HEK293 (cell line): ENCODE data around the gene XK.

Experiments used
- CTCF ChIA-PET: fragments of 350-600 bp; formaldehyde crosslinking; extraction: SDS; loops from one replicate; lab custom pipeline; 2021; ENCODE audit warnings: antibody characterized with exemption; lab: Yijun Ruan, JAX
- POLR2A ChIA-PET: fragments of 300-600 bp; formaldehyde crosslinking; extraction: SDS; loops from one replicate; lab custom pipeline; 2020; ENCODE audit warnings: antibody characterized with exemption, inconsistent platforms; lab: Yijun Ruan, JAX
- H3K27ac ChIP-seq: fragments of 200-500 bp; sonication (Bioruptor generic); 2 replicates; pipeline ENCODE4 v1.5.1; 2014; ENCODE audit warnings: low read depth, low read length, control low read depth, inconsistent platforms; ENCODE audit errors: extremely low read depth
- H3K36me3 ChIP-seq, 2 experiments: fragments of 200-500 bp in 1 of 2; sonication (Bioruptor generic) in 1 of 2; 1 replicate in 1 of 2; 2 replicates in 1 of 2; pipeline ENCODE4 v1.5.1; 2014 to 2017; ENCODE audit warnings: inconsistent platforms in 2 of 2, low read length in 2 of 2; ENCODE audit not compliant: control insufficient read depth in 2 of 2, insufficient read depth in 1 of 2
- H3K4me1 ChIP-seq: fragments of 200-500 bp; sonication (Bioruptor generic); 2 replicates; pipeline ENCODE4 v1.5.1; 2014; ENCODE audit warnings: mild to moderate bottlenecking, low read length, inconsistent platforms; ENCODE audit not compliant: control insufficient read depth, insufficient read depth
- H3K4me3 ChIP-seq: 2 replicates; pipeline ENCODE4 v1.5.1; 2011; ENCODE audit warnings: low read depth, mild to moderate bottlenecking, control low read depth, low read length, moderate library complexity
- H3K9me3 ChIP-seq: fragments of 200-500 bp; sonication (Bioruptor generic); 2 replicates; pipeline ENCODE4 v1.5.1; 2014; ENCODE audit warnings: low read depth, low read length, inconsistent platforms; ENCODE audit not compliant: control insufficient read depth, insufficient read depth
- CTCF ChIP-seq: fragments of 450-650 bp; formaldehyde crosslinking; IDR thresholded peaks from 2 replicates; pipeline ENCODE4 v1.5.1; 2016; ENCODE audit warnings: missing biosample characterization, missing genetic modification characterization
- PBX3 ChIP-seq: sonication (generic); formaldehyde crosslinking; IDR thresholded peaks from 2 replicates; pipeline ENCODE4 v1.8.1; 2022; ENCODE audit warnings: mild to moderate bottlenecking, moderate library complexity, missing genetic modification reagents
- TSHZ1 ChIP-seq: fragments of 450-650 bp; formaldehyde crosslinking; IDR thresholded peaks from 2 replicates; pipeline ENCODE4 v1.5.1; 2016; ENCODE audit warnings: missing biosample characterization, missing genetic modification characterization, borderline replicate concordance
- ZBTB10 ChIP-seq: fragments of 450-650 bp; formaldehyde crosslinking; IDR thresholded peaks from 2 replicates; pipeline ENCODE4 v1.5.1; 2016; ENCODE audit warnings: missing biosample characterization, missing genetic modification characterization
- ZBTB8A ChIP-seq: fragments of 450-650 bp; formaldehyde crosslinking; IDR thresholded peaks from 2 replicates; pipeline ENCODE4 v1.5.1; 2016; ENCODE audit warnings: missing biosample characterization, missing genetic modification characterization
- ZIC2 ChIP-seq: fragments of 450-650 bp; formaldehyde crosslinking; IDR thresholded peaks from 2 replicates; pipeline ENCODE4 v1.5.1; 2016; ENCODE audit warnings: missing biosample characterization, missing genetic modification characterization
- ZNF112 ChIP-seq: fragments of 450-650 bp; formaldehyde crosslinking; IDR thresholded peaks from 2 replicates; pipeline ENCODE4 v1.5.0; 2017; ENCODE audit warnings: missing biosample characterization, missing genetic modification characterization
- ZNF2 ChIP-seq: fragments of 450-650 bp; formaldehyde crosslinking; IDR thresholded peaks from 2 replicates; pipeline ENCODE4 v1.5.1; 2016; ENCODE audit warnings: missing biosample characterization, missing genetic modification characterization
- ZNF214 ChIP-seq: fragments of 450-650 bp; formaldehyde crosslinking; IDR thresholded peaks from 2 replicates; pipeline ENCODE4 v1.5.1; 2017; ENCODE audit warnings: missing biosample characterization, mild to moderate bottlenecking, missing genetic modification characterization, borderline replicate concordance
- ZNF280D ChIP-seq: fragments of 450-650 bp; formaldehyde crosslinking; IDR thresholded peaks from 2 replicates; pipeline ENCODE4 v1.5.1; 2016; ENCODE audit warnings: missing biosample characterization, missing genetic modification characterization
- ZNF350 ChIP-seq: fragments of 450-650 bp; formaldehyde crosslinking; IDR thresholded peaks from 2 replicates; pipeline ENCODE4 v1.5.0; 2017; ENCODE audit warnings: missing biosample characterization, mild to moderate bottlenecking, missing genetic modification characterization
- ZNF391 ChIP-seq: fragments of 450-650 bp; formaldehyde crosslinking; IDR thresholded peaks from 2 replicates; pipeline ENCODE4 v1.5.1; 2016; ENCODE audit warnings: low read depth, missing biosample characterization, missing genetic modification characterization, borderline replicate concordance
- ZNF513 ChIP-seq: fragments of 450-650 bp; IDR thresholded peaks from 2 replicates; pipeline ENCODE4 v1.5.1; 2018; ENCODE audit warnings: missing biosample characterization, missing genetic modification characterization
- ZNF548 ChIP-seq: fragments of 450-650 bp; formaldehyde crosslinking; IDR thresholded peaks from 2 replicates; pipeline ENCODE4 v1.5.1; 2016; ENCODE audit warnings: missing biosample characterization, missing genetic modification characterization
- ZNF654 ChIP-seq: fragments of 450-650 bp; formaldehyde crosslinking; IDR thresholded peaks from 2 replicates; pipeline ENCODE4 v1.5.1; 2016; ENCODE audit warnings: low read depth, missing biosample characterization, missing genetic modification characterization
- ZNF660 ChIP-seq: fragments of 450-650 bp; IDR thresholded peaks from 2 replicates; pipeline ENCODE4 v1.5.1; 2018; ENCODE audit warnings: missing biosample characterization, mild to moderate bottlenecking, missing genetic modification characterization
- ZNF707 ChIP-seq: fragments of 450-650 bp; formaldehyde crosslinking; IDR thresholded peaks from 2 replicates; pipeline ENCODE4 v1.5.1; 2016; ENCODE audit warnings: missing biosample characterization, missing genetic modification characterization
- ZNF791 ChIP-seq: fragments of 450-650 bp; formaldehyde crosslinking; IDR thresholded peaks from 2 replicates; pipeline ENCODE4 v1.5.1; 2016; ENCODE audit warnings: missing biosample characterization, missing genetic modification characterization
- TF ChIP-seq, protein P1 (sequence below): fragments of 450-650 bp; formaldehyde crosslinking; IDR thresholded peaks from 2 replicates; pipeline ENCODE4 v1.5.1; 2016; ENCODE audit warnings: missing biosample characterization, missing genetic modification characterization, borderline replicate concordance

XK gene

DNA sequence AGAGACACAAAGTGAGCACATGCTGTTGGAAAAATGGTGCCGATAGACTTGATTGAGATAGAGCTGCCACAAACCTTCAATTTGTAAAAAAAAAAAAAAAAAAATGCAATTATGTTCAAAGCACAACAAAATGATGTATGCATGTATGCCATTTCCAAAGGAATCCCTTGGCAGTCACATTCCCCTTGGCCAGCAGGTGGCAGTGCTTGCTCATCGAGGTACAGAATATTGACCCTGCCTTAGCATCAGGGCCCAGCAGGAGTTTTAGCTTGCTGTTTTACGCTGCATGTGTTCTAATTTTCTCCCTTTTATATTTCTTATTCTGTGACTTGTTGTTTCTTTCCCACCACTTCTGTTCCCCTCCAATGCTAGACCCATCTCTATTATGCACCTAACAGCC is 59.8 kb downstream of the XK start:
- Histone ChIP-seq H3K36me3 (no peaks in the 10 kb centered on the region), H3K27ac (no peak overlapping the region), H3K4me3 (no peak overlapping the region), H3K9me3 (no peaks in the 10 kb centered on the region), H3K4me1 (no peaks in the 10 kb centered on the region)
- CTCF ChIA-PET = interaction anchor here (0.6 to 4.8 kb wide), 43 partner anchors 9 to 1579 kb away, joined by 3 to 89 read pairs (median 3); partner anchors contain the start of gene CYBB
- POLR2A ChIA-PET = no interaction called here
- TF ChIP-seq CTCF (tag by site-specific recombination) = peak; percentile 59
- TF ChIP-seq ZIC2 (tag by site-specific recombination) = peak; percentile 35; the same call in 1 of the 2 replicates
- TF ChIP-seq ZBTB8A = no peak
- no peak for TF ChIP-seq ZNF791 (tag by site-specific recombination)
- TF ChIP-seq ZNF660 (tag by site-specific recombination) = 0 out of 2 replicates have a peak, but pooled peaks have one; percentile 62
- no peak for TF ChIP-seq ZNF112 (tag by site-specific recombination)
- TF ChIP-seq ZNF2 = 0 out of 2 replicates have a peak, but pooled peaks have one; percentile 44
- TF ChIP-seq ZNF654 (tag by site-specific recombination) = peak; percentile 86

- no peaks in the 10 kb centered on the region for H3K9me3 ChIP-seq
- no peak overlapping the region for H3K4me3 ChIP-seq
- H3K27ac ChIP-seq = no peak overlapping the region
- H3K36me3 ChIP-seq = no peaks in the 10 kb centered on the region
- no peaks in the 10 kb centered on the region for H3K4me1 ChIP-seq
- ChIA-PET POLR2A (no interaction called here), CTCF (interaction anchor here (0.6 to 4.8 kb wide), 36 partner anchors 8 to 1579 kb away, joined by 3 to 89 read pairs (median 4); partner anchors contain the start of gene CYBB)
- TF ChIP-seq ZNF548 (tag by site-specific recombination) (no peak), ZBTB10 (tag by site-specific recombination) (no peak), ZNF391 (tag by site-specific recombination) (no peak), ZNF707 (tag by site-specific recombination) (no peak), ZNF214 (tag by site-specific recombination) (no peak), ZNF350 (tag by site-specific recombination) (no peak), ZNF280D (tag by site-specific recombination) (no peak), TSHZ1 (tag by site-specific recombination) (no peak), ZNF513 (no peak), PBX3 (CRISPR knock-in tag) (no peak)
- TF ChIP-seq, protein P1, sequence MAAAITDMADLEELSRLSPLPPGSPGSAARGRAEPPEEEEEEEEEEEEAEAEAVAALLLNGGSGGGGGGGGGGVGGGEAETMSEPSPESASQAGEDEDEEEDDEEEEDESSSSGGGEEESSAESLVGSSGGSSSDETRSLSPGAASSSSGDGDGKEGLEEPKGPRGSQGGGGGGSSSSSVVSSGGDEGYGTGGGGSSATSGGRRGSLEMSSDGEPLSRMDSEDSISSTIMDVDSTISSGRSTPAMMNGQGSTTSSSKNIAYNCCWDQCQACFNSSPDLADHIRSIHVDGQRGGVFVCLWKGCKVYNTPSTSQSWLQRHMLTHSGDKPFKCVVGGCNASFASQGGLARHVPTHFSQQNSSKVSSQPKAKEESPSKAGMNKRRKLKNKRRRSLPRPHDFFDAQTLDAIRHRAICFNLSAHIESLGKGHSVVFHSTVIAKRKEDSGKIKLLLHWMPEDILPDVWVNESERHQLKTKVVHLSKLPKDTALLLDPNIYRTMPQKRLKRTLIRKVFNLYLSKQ (tag by site-specific recombination) = no peak
Measured at GRCh38 chrX:37745835-37746217, 60.2 kb downstream of the XK start.
